SIG-M5 treated with dmso at 0.1 percent for 504 hours (cell line): Measurements from ENCODE around the gene GNAQ.

Experiments
- DNase-seq: peaks from one replicate; lab custom pipeline; 2025; ENCODE audit not compliant: unreplicated experiment; lab: John Stamatoyannopoulos, UW

Gene GNAQ

GRCh38 chr9:77977210-77977611 lies 54.4 kb downstream of the GNAQ start:
- peak; percentile 61 for DNase-seq

- DNase-seq = no peak
Measured at GRCh38 chr9:77975806-77976205, 55.8 kb downstream of the GNAQ start.

DNA sequence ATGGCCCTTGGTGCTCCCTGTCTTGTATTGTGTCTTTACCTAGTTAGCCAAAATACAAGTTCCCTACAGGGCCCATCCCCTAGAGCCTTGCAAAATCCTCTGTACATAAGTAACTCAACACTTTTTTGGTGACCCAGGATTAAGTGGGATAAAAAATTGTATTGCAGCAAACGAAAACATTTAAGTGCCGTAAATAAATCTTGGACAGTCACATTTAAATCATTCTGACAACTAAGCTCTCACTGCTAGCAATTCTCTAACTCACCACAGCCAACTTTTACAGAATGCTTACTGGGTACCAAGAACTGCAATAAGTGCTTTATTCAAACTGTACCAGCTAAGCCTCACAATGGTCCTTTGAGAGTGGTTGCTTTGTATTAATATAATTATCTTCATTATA lies 56.6 kb downstream of the GNAQ start:
- no peak for DNase-seq

DNA sequence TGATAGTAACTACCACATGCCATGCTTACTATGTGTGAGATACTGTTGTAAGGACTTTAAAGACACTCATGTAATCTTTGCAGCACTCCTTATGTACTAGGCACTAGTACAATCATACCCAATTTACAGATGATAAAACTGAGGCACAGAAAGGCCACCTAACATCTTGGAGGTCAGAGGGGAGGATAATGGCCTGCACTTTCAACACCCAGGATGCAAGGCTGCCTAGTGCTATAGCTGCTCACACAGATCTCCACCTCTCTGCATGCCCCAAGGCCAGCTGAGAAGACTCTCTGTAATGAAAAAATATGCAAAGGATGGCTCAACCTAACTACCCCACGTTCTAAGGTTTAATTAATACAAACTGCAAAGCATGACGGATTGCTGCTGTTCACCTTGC lies 57.2 kb downstream of the GNAQ start:
- DNase-seq = no peak

GRCh38 chr9:77969083-77969482 lies 62.5 kb downstream of the GNAQ start:
- DNase-seq = no peak

GRCh38 chr9:77968506-77968905 lies 63.1 kb downstream of the GNAQ start:
- DNase-seq = no peak

- no peak for DNase-seq
Measured at GRCh38 chr9:77966718-77967117, 64.9 kb downstream of the GNAQ start.

- no peak for DNase-seq
Measured at GRCh38 chr9:77965445-77966123, 66.0 kb downstream of the GNAQ start.

DNA sequence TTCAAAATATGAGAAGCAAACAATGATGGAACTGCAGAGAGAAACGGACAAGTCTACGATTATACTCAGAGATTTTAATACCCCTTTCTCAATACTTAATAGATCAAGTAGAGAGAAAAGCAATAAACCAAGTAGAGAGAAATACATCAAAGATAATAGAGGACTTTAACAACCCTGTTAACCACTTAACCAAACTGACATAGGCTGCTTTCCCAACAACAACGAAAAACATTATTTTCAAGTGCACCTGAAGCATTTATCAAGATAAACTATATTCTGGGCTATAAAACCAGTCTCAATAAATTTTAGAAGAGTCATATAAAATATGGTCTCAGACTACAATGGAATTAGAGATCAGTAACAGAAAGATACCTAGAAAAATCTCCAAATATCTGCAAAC lies 67.4 kb downstream of the GNAQ start:
- DNase-seq = no peak

DNA sequence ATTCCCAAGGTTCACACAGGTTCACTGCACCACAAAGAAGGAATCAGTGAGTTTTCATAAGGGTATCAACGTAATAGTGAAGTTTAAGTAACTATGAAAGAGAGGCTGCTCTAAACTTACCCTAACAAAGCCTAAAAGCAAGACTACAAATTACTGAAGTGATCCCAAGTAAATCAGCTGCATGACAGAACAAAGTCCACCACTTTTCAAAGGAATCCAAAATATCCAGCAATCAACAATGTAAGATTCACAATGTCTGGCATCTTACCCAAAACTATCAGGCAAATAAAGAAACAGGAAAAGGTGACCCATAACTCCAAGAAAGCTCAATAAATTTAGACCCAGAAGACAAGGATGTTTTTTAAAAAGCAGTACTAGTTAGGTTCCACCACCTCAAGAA lies 70.1 kb downstream of the GNAQ start:
- no peak for DNase-seq

- DNase-seq = no peak
Measured at GRCh38 chr9:77960356-77961153, 71.1 kb downstream of the GNAQ start.

- DNase-seq = no peak
Measured at GRCh38 chr9:77959803-77960202, 71.8 kb downstream of the GNAQ start.

DNA sequence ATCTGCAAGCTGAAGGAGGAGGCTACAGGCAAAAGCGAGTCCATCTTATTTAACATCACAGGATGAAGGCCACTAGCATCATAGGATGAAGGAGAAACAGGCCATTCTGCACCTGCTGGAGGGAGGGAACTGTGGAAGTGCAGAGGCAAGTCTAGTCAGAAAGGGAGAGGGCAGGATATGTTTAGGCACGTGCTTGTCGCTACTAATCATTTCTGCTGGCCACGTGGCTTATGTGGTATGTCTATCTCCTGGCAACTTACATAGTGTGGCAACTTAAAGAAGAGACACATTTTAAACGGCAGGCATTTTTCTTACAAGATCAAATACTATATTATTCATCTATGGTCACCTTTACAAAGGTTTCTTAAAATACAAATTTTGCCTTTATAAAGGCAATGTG lies 74.0 kb downstream of the GNAQ start:
- DNase-seq = no peak

DNA sequence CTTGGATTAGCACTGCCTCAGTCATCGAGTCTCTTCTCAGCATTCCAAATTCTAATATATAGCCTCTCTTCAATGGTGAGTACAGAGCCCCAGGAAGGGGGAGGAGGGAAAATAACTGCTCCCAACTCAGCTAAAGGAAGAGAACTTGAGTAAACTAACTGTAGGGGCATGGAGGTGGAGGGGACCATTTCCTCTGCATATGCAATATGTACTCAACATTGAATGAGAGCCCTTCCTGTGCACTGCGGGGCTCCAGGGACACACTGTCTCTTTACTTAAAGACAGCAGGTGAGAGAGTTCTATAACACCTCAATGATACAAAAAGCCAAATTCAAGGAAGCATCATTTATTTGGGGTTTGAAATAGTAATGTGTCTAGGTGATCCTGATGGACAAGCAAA lies 75.1 kb downstream of the GNAQ start:
- DNase-seq = no peak

GRCh38 chr9:77954666-77955015 lies 77.0 kb downstream of the GNAQ start:
- DNase-seq = no peak

GRCh38 chr9:77954013-77954665 lies 77.5 kb downstream of the GNAQ start:
- no peak for DNase-seq

GRCh38 chr9:77953590-77953989 lies 78.0 kb downstream of the GNAQ start:
- DNase-seq = no peak

- DNase-seq = no peak
Measured at GRCh38 chr9:77952635-77953328, 78.8 kb downstream of the GNAQ start.

- DNase-seq = no peak
Measured at GRCh38 chr9:77951369-77951768, 80.2 kb downstream of the GNAQ start.

- no peak for DNase-seq
Measured at GRCh38 chr9:77949751-77950436, 81.7 kb downstream of the GNAQ start.

GRCh38 chr9:77947651-77948050 lies 84.0 kb downstream of the GNAQ start:
- no peak for DNase-seq
